GM12873 (cell line): ENCODE data around the gene GMPR2.

Source experiments
- TF ChIP-seq, protein P1 (sequence below): IDR thresholded peaks from 2 replicates; pipeline ENCODE4 v1.5.1; 2012; ENCODE audit warnings: low read depth, mild to moderate bottlenecking, moderate library complexity, low read length, control low read depth; ENCODE audit not compliant: insufficient read depth; ENCODE audit errors: missing control alignments

GMPR2 gene

DNA sequence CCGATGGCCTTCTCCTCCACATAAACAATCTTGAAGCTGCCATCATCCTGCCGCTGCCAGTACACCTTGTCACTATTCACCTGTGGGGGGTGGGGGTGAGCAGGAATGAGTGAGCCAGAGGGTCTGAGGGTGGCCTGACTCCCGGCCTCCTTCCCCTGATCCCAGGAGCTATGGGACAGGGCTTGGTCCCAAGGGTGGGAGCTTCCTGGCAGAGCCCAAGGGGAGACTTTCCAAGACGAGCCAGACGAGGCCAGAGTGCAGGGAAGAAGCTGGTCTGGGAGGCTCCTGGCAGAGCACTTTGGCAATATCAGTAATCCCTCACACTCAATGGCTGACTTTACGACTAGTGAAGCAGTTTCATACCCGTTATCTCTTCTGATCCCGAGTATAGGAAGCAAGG lies 22.7 kb downstream of the GMPR2 start:
- TF ChIP-seq, protein P1, sequence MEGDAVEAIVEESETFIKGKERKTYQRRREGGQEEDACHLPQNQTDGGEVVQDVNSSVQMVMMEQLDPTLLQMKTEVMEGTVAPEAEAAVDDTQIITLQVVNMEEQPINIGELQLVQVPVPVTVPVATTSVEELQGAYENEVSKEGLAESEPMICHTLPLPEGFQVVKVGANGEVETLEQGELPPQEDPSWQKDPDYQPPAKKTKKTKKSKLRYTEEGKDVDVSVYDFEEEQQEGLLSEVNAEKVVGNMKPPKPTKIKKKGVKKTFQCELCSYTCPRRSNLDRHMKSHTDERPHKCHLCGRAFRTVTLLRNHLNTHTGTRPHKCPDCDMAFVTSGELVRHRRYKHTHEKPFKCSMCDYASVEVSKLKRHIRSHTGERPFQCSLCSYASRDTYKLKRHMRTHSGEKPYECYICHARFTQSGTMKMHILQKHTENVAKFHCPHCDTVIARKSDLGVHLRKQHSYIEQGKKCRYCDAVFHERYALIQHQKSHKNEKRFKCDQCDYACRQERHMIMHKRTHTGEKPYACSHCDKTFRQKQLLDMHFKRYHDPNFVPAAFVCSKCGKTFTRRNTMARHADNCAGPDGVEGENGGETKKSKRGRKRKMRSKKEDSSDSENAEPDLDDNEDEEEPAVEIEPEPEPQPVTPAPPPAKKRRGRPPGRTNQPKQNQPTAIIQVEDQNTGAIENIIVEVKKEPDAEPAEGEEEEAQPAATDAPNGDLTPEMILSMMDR = no peak

- TF ChIP-seq, protein P1 = no peak
These were observed 23.4 kb downstream of the GMPR2 start for GRCh38 chr14:24255931-24256711.

DNA sequence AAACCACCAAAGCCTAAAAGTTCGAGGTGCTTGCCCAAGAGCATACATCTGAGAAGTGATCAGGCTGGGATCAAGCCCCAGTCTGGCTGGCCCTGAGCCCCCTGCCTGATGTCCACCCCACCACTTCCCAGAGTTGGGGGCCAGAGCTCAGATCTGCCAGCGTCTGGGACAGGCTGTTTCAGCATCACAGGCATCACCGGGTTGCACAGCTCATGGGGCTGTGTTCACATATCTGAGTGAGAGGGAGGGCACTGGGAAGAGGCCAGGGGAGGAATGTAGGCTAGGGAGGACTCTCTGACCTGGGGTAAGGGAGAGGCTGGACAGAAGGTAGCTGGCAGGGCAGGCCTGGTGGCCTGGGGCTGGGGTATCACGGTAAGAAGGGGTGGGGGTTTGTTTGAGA lies 24.2 kb downstream of the GMPR2 start:
- TF ChIP-seq, protein P1 = no peak

GRCh38 chr14:24258119-24258518 lies 25.4 kb downstream of the GMPR2 start:
- TF ChIP-seq, protein P1 = no peak

DNA sequence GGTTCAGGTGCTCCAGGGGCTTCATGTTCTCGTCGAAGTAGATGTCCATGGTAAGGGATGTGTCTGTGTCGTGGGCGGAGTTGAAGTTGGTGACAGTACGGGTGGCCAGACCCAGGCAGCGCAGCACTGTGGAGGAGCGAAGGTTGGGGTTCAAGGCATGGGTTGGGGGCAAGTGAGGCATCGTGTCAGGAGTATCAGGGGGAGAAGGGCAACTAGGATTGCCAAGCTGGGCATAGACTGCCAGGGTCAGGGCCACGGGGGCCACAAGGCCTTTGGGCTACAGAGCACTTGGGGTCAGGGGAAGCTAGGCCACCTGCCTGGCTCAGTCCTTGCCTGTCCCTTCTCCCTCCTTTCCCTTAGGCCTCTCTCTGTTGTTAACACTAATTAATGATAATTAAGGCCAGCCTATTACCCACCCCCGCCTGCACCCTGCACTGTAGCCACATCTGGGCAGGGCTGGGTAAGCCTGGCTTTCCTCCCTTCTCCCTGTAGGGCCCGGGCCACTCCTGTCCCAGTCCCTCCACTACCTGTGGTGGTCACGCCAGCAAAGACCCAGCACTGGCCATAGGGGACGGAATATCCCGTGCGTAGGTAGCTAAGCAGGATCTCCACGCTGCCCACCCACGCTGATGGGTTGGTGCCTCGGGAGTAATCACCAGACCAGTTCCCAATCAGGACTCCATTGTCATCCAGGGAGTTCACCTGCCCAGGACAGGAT lies 26.0 kb downstream of the GMPR2 start:
- TF ChIP-seq, protein P1 = no peak

GRCh38 chr14:24259282-24260025 lies 26.7 kb downstream of the GMPR2 start:
- TF ChIP-seq, protein P1 = no peak
